Psoas muscle (tissue), 8 donors: ENCODE measurements around the gene TLE3. TPM values are rescaled to one million over a fixed set of nuclear protein-coding genes. Genes with fewer than 3 reads are reported as not detected.

Source experiments
- ATAC-seq, 4 donors: fragments of 200-7000 bp; cut with Tn5 transposase; one replicate each; pipeline ENCODE4 v1.9.1; 2020; ENCODE audit warnings: moderate library complexity in 3 of 4, mild to moderate bottlenecking in 2 of 4
- DNase-seq, 2 donors: peaks; one replicate each; pipeline ENCODE4 v3.0.0-alpha.2; 2020
- H3K27ac ChIP-seq: fragments of 200-600 bp; one replicate; pipeline ENCODE4 v1.8.0; 2022
- H3K27me3 ChIP-seq, 3 donors: fragments of 200-600 bp in 1 of 3; one replicate each; pipeline versions ENCODE4 v1.6.1 to v1.8.0; 2013 to 2022; ENCODE audit warnings: low read length in 2 of 3, mild to moderate bottlenecking in 2 of 3, moderate library complexity in 1 of 3; ENCODE audit not compliant: insufficient read depth in 3 of 3
- H3K36me3 ChIP-seq, 2 donors: fragments of 200-600 bp in 1 of 2; one replicate each; pipeline versions ENCODE4 v1.6.1 to v1.8.0; 2013 to 2022; ENCODE audit warnings: low read depth in 1 of 2, mild to moderate bottlenecking in 1 of 2, moderate library complexity in 1 of 2; ENCODE audit not compliant: insufficient read depth in 1 of 2
- H3K4me1 ChIP-seq: fragments of 200-600 bp; one replicate; pipeline ENCODE4 v1.8.0; 2022
- H3K4me3 ChIP-seq: fragments of 200-600 bp; one replicate; pipeline ENCODE4 v1.8.0; 2022; ENCODE audit warnings: mild to moderate bottlenecking
- H3K9me3 ChIP-seq: fragments of 200-600 bp; one replicate; pipeline ENCODE4 v1.8.0; 2022
- CTCF ChIP-seq: fragments of 200-600 bp; IDR thresholded peaks from one replicate; pipeline ENCODE4 v1.8.0; 2022; ENCODE audit warnings: antibody characterized with exemption
- WGBS, 3 donors: extraction: QIAGEN DNeasy Blood & Tissue Kit; methylation state at CpG; one replicate each; pipeline versions ENCODE4 v1.1.6 to v1.1.7; 2013; 5-methylcytosine and 5-hydroxymethylcytosine counted together
- intact Hi-C, 2 donors: fragments of 100-400 bp; cut with DNase I; formaldehyde crosslinking; loops; one replicate each; pipeline versions ENCODE4 v1.11.0 to v1.14.2; 2022
- polyA plus RNA-seq, 3 donors: library from polyadenylated mRNA; stranded (reverse); fragments of 200-250 nt; gene quantifications; one replicate each; pipeline ENCODE4 v1.2.3, GENCODE V29; 2013
- total RNA-seq, 4 donors: library from RNA; stranded (reverse); fragmentation: NEBNext Ultra II Directional in 2 of 4; extraction: Animal tissue kit (Norgen Biotek cat#: 25700) in 2 of 4; gene quantifications; one replicate each; pipeline versions ENCODE4 v1.2.1 to v1.2.4, GENCODE V29; 2021 to 2023
- donor health status: healthy with polysubstance abuse.
- donor health status: DM: no; HTN: no; CAD: no; lungs with moderate emphysema.
- donor health status: Bipolar disorder and iron deficiency.
- donor health status: healthy.
- donor health status: DM: yes; HTN: yes; CAD: no.
- donor health status: DM: no; HTN: no; CAD: no.
- donor health status: DM: no; HTN: no; CAD: no.
- donor health status: DM: yes; HTN: yes; CAD: no.

Gene TLE3
- total and polyA plus RNA-seq, 7 donors: 4.3 to 59.9 (median 10.8) TPM

- no peak for DNase-seq
- 94 to 96% (median 95%) methylated on average over 8 of the region's 8 CpGs for WGBS, 3 donors
Observed at GRCh38 chr15:70060993-70061305, 36.8 kb downstream of the TLE3 start.

GRCh38 chr15:70060214-70060992 lies 37.3 kb downstream of the TLE3 start:
- H3K4me1 ChIP-seq: peaks cover 19% of the 10 kb centered on the region
- intact Hi-C loops: loop anchor here in 1 of 2 donors (5.0 kb wide), 1 partner anchor 37 kb away; the partner anchor contains the start of gene TLE3
- H3K36me3 ChIP-seq: peaks cover 3 to 69% of the 10 kb centered on the region in 2 donors
- WGBS, 3 donors: 91 to 94% (median 94%) methylated on average over 26 of the region's 26 CpGs
- H3K9me3 ChIP-seq: no peaks in the 10 kb centered on the region
- DNase-seq (no peak), ATAC-seq (no peak)
- no peak overlapping the region for H3K4me3 ChIP-seq
- no peaks in the 10 kb centered on the region for H3K27me3 ChIP-seq
- no peak for TF ChIP-seq CTCF
- H3K27ac ChIP-seq: no peak overlapping the region

More at GRCh38 chr15:70060993-70061305, 36.8 kb downstream of the TLE3 start:
- TF ChIP-seq CTCF: no peak
- H3K4me1 ChIP-seq: peaks cover 19% of the 10 kb centered on the region
- H3K27me3 ChIP-seq: no peaks in the 10 kb centered on the region
- no peak overlapping the region for H3K27ac ChIP-seq
- intact Hi-C loops: loop anchor here in 1 of 2 donors (5.0 kb wide), 1 partner anchor 36 kb away; the partner anchor contains the start of gene TLE3
- no peak for ATAC-seq
- H3K9me3 ChIP-seq: no peaks in the 10 kb centered on the region
- peaks cover 3 to 69% of the 10 kb centered on the region in 2 donors for H3K36me3 ChIP-seq
- no peak overlapping the region for H3K4me3 ChIP-seq

- DNase-seq (no peak), ATAC-seq (no peak)
Observed at GRCh38 chr15:70059476-70060213, 38.1 kb downstream of the TLE3 start.

GRCh38 chr15:70058642-70059360 lies 38.9 kb downstream of the TLE3 start:
- DNase-seq: no peak
- no peak for ATAC-seq
- Histone ChIP-seq H3K27me3 (no peaks in the 10 kb centered on the region), H3K4me3 (no peak overlapping the region), H3K9me3 (no peaks in the 10 kb centered on the region), H3K27ac (no peak overlapping the region), H3K4me1 (peaks cover 13% of the 10 kb centered on the region), H3K36me3 (peaks cover 3 to 73% of the 10 kb centered on the region in 2 donors)
- 94 to 96% (median 96%) methylated on average over 11 of the region's 11 CpGs for WGBS, 3 donors
- intact Hi-C loops: no loop called here
- no peak for TF ChIP-seq CTCF

More at GRCh38 chr15:70059476-70060213, 38.1 kb downstream of the TLE3 start:
- H3K4me3 ChIP-seq: no peak overlapping the region
- H3K27ac ChIP-seq: no peak overlapping the region
- intact Hi-C loops: loop anchor here in 1 of 2 donors (5.0 kb wide), 1 partner anchor 38 kb away; the partner anchor contains the start of gene TLE3
- WGBS, 3 donors: 84 to 95% (median 90%) methylated on average over 8 of the region's 8 CpGs
- H3K9me3 ChIP-seq: no peaks in the 10 kb centered on the region
- no peak for TF ChIP-seq CTCF
- H3K4me1 ChIP-seq: peaks cover 13% of the 10 kb centered on the region
- H3K27me3 ChIP-seq: no peaks in the 10 kb centered on the region
- peaks cover 3 to 71% of the 10 kb centered on the region in 2 donors for H3K36me3 ChIP-seq
